Hindlimb muscle (tissue), 1 donor: ENCODE data around the gene OTUD7B. TPM values are rescaled to one million over a fixed set of nuclear protein-coding genes. Genes with fewer than 3 reads are reported as not detected.
"Not testable (repeated sequence)": the region's sequence is repeated elsewhere in the genome, so short reads cannot be mapped to it uniquely, and the experiment has no call there.

Experiments
- DNase-seq: peaks from one replicate; pipeline ENCODE4 v3.0.0-alpha.2; 2013
- polyA plus RNA-seq: library from polyadenylated mRNA; unstranded; fragments of 120-200 nt; gene quantifications from one replicate; pipeline ENCODE4 v1.2.1, GENCODE V29; 2013; ENCODE audit not compliant: insufficient read length

Gene OTUD7B
- polyA plus RNA-seq = 14.6 TPM

DNA sequence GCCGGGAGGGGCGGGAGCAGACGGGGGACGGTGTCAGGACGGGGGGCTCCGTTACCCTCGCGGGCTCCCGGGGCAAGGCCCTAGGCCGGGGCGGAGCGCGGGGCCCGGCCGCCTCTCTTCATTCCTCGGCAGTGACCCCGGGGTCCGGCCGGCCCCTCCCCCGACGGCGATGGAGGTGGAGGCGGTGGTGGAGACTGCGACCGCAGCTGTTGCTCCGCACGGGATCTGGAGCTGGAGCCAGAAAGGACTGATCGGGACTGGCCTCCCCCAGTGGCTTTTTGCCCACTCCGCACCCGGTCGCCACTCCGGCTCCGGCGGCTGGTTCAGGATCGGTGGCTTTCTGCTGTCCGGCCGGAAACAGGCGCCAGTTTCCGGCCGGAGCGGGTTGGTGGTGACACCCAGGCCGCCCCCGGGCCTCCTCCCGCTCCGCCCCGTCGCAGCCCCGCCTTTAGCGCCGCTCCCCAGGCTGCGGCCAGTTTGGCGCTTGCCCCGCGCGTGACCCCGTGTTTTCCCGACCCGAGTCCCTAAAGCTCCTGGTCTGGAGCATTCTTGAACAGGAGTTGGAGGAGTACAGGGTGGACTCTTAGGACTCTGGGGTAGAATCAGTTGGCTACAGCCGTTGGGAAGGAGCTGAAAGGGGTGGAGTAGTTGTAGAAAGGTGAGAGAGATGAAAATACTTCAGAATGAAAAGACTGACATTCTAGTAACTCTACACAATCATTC, at the start of gene OTUD7B:
OTUD7B (minus strand) TSS at position 334 of the 723 bp plus-strand sequence. CDS start 33,216 bp downstream, outside the sequence.
- peak; percentile 92 for DNase-seq

DNA sequence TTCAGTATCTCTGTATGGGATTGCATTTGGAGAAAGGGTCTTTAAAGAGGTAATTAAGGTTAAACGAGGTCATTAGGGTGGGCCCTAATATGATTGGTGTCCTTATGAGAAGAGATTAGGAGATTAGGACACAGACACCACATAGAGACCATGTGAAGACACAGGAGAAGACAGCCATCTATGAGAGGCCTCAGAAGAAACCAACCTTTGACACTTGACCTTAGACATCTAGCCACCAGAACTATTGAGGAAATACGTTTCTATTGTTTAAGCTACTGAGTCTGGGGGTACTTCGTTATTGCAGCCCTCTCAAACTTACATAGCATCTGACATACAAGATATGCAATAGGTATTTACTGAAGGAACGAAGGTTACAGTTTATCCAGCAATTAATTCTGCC, 49.7 kb upstream of the OTUD7B start:
- DNase-seq = no peak

DNA sequence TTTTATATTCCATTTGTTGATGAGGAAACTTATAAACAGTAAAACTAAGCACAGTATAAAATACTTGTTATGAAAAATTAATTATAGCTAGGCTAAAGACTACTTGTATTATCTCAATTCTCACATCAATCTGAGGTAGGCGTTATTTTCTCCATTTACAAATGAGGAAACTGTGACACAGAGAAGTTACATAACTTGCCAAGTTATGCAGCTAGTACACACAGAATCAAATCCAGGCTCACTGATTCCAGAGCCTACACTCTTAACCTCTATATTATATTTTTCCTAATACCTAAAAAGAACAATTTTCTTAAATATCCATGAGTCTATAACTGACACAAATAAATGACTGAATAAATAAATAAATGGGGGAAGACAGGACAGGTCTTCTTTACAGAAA, 45.9 kb upstream of the OTUD7B start:
- DNase-seq = no peak

DNA sequence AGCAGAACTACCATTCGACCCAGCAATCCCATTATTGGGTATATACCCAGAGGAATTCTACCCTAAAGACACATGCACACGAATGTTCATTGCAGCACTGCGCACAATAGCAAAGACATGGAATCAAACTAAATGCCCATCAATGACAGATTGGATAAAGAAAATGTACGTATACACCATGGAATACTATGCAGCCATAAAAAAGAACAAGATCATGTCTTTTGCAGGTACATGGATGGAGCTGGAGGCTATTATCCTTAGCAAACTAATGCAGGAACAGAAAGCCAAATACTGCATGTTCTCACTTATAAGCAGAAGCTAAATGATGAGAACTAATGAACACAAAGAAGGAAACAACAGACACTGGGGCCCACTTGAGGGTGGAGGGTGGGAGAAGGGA, 45.0 kb upstream of the OTUD7B start:
- not testable (repeated sequence) for DNase-seq

DNA sequence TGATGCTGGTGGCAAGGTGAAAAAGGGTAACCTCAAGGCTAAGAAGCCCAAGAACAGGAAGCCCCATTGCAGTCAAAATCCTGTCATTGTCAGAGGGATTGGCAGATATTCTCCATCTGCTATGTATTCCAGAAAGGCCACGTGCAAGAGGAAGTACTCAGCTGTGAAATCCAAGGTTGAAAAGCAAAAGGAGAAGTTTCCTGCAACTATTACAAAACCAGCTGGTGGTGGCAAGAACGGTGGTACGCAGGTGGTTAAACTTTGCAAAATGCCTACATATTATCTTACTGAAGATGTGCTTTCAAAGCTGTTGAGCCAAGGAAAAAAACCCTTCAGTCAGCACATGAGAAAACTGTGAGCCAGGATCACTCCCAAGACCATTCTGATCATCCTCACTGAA, 43.4 kb upstream of the OTUD7B start:
- DNase-seq = no peak

DNA sequence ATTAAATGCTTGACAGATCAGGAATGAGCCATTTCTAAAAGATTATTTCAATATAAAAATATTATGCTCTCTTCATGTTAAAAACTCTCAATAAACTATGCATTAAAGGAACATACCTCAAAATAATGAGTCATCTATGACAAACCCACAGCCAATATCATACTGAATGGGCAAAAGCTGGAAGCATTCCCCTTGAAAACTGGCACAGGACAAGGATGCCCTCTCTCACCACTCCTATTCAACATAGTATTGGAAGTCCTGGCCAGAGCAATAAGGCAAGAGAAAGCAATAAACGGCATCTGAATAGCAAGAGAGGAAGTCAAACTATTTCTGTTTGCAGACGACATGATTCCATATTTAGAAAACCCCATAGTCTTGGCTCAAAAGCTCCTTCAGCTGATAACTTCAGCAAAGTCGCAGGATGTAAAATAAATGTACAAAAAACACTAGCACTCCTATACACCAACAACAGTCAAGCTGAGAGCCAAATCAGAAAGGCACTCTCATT, 41.4 kb upstream of the OTUD7B start:
- not testable (repeated sequence) for DNase-seq

DNA sequence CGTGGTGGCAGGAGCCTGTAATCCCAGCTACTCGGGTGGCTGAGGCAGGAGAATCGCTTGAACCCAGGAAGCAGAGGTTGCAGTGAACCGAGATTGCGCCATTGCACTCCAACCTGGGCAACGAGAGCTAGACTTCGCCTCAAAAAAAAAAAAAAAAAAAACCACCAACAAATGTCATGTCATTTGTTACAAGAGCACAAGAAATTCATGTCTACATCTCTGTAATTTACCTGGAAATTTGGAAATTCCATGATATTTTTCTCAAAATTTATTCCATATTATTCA, 40.5 kb upstream of the OTUD7B start:
- DNase-seq = no peak

DNA sequence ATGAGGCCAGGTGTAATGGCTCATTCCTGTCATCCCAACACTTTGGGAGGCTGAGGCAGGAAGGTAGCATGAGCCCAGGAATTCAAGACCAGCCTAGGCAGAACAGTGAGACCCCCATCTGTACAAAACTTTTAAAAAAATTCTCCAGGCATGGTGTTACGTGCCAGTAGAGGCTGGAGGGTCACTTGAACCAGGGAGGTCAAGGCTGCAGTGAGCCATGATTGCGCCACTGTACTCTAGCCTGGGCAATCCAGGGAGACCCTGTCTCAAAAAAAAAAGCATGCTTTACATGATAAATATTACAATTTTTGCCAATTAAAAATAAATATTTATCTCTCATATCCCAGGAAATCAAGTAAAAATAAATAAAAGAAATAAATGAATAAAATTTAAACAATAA, 39.4 kb upstream of the OTUD7B start:
- no peak for DNase-seq

DNA sequence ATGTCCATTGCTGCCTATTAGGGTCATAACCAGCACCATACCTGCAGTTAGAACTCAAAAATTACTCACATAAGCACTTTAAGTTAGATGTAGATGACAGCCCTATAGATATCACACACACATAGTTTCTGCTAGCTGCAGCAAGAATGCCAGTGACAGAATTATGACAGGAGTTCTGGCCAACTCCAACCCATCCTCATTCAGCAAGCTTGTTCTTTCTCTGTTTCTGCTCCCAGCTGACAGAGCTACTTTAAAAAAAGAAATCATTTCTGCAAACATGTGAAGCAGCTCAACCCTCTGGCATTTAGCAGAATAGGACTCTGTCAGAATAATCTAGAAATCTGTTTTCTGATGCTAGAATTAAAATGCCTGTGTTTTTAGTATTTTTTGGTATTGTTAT, 23.8 kb upstream of the OTUD7B start:
- no peak for DNase-seq

DNA sequence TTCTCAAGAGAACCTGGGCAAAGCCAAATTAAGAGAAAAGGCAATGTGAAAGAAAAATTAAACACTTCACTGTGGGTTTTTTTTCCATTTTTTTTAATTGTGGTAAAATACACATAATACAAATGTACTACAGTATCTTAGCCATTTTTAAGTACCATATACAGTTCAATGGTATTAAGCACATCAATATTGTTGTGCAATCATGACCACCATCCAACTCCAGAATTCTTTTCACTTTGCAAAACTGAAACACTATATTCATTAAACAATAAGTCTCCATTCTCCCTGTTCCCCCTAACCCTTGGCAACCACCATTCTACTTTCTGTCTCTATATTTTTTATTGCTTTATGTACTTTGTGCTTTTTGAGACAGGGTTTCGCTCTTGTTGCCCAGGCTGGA, 17.8 kb upstream of the OTUD7B start:
- no peak for DNase-seq

DNA sequence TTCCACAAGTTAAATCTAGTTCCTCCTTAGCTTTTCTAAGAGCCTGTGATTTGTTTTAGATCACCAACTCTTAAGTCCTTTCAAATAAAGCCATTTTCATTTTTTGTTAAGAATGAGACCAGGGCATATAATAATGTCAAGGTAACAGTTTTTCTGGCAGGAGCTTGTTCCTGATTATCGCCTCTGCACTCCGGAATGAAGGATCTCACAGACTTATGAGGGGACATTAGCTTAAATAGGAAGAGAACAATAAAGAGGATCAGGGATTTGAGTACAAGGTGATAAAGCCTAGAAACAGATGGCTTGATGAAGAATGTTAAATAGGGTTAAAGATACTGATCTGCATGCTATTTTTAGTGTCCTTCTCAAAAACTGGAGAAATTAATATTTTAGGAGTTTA, 13.6 kb upstream of the OTUD7B start:
- no peak for DNase-seq

DNA sequence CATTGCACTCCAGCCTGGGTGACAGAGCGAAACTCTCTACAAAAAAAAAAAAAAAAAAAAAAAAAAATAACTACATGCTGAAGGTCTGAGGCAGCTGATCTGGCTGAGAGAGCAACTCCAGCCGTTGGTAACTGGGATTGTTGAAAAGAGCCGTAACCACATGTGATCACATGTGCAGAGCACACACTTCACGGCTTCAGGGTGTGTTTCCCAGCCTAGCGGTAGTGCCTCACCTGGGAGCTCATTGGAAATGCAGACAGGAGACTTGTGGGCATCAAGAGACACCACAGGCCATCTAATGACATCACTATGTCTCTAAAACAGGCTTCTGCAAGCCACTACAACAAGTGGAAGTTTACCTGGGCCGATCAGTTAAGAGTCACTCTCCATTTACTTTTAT, 11.8 kb upstream of the OTUD7B start:
- no peak for DNase-seq

DNA sequence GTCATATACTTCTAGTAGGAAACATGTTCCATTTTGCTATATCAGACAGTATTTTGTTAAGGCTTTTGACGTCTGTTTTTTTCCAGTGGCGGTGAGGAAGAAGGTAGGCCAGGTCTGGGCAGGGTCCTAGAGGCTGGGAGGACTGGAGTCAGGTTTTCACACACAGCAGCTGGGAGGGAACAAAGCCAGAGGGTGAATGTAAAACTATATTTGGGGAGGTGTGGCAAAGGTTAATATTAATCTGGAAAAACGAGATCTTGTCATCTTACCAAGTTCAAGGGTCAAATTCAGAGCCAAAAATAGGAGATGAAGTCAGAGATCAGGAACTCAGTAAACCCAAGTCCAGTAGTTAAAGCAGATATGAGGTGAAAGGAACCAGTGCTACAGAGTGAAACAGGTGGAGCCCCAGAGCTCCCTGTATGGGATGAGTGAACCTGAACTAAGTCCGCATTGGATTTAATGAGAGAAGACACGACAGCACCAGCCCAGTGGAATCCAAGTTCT, 10.7 kb upstream of the OTUD7B start:
- no peak for DNase-seq

DNA sequence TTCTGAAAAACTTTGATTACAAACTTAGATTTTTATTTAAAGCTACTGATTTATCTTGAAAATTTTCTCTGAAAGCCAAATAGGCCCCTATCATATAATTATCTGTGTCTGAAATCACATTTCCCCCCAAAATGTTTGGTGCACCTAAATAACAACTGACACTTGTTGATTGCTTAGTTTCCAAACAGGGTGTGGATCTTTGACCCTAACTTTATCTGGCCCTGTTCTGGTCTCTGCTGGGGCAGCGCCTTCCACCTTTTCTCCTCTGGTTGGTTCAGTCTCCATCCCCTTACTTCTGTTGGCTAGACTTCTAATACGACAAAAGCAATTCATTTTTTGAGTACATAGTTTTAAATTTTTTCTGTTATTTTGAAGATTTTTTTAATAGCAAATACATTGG, 10.2 kb upstream of the OTUD7B start:
- no peak for DNase-seq

DNA sequence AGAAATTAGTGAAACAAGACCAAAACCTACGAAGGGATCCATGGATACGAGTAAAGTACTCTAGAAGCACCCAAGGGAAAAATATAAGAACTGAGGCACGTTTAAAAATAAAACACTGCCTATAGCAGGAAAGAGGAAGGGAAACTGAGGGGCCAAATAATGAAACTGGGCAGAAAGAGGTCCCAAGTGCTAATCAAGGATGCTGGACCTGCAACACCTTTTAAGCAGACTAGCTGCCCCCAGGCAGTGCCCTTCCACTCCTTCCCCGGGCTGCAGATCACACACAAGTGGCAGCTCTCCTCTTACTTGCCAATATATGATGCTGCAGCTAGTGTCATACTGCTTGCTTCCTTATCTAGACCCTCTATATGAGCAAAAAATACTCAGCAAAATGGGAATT, 7.6 kb upstream of the OTUD7B start:
- DNase-seq = no peak

DNA sequence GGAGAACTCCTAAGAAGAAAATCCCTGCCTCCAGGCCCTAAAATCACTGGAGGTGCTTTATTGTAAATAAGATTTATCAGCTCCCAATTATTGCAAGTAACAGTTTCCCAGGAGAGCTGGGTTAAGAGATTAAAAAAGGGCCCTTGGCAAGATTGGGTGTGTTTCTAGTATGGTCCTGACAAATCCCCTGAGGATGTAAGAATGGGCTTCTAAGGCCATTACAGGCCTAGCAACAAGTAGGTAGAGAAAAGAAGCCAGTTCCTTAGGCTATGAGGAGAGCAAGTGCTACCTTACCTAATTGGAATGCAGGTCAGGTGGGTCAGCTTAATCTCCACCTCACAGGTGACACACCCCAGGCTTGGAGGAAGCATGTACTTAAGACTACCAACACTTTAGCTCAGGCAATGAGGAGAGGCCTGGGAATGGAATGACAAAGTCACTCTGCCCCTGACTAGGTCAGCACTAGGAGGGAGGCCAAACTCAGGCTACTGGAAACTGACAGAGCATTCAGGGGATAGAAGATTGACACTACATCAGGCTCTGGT, 6.8 kb upstream of the OTUD7B start:
- no peak for DNase-seq

DNA sequence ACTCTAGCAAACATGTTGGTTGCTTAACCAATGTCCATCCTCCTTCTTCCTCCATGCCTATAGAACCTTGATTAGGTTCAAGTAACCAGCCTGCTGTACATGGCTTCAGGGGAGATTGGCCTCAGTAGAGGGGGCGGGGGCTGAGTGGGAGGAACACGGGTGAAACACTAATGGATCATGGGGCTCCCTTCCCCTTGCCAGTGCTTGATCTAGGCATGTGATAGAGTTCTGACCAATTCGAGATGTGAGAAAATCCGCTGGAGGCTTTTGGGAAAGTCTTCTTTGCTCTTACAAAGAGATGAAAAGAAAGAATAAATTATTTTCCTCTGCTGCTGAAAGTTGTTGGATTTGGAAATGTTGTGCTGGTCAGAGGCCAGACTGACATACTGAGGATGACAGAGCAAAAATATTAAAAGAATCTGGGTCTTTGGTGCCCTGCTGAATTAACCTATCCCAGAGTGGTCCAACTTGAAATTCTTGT, 5.2 kb upstream of the OTUD7B start:
- DNase-seq = no peak

DNA sequence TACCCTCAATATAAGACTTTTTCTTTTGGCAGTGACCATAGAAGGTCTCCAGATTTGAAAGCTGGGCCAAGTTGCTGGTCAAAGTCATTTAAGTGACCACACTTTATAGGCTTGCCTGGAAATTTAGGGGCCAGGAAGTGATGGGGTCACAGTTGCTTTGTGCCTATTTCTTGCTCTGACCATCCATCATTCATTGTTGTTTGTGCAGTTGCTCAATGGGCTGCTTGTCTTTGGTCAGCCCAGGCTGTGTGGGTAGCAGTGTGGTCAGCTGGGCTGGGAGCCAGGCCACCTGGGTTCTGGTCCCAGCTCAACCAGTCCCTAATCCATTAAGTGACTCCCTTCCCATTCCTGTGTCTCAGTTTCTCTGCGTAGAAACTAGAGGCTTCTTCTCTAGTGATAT, 2.1 kb upstream of the OTUD7B start:
- DNase-seq = no peak

DNA sequence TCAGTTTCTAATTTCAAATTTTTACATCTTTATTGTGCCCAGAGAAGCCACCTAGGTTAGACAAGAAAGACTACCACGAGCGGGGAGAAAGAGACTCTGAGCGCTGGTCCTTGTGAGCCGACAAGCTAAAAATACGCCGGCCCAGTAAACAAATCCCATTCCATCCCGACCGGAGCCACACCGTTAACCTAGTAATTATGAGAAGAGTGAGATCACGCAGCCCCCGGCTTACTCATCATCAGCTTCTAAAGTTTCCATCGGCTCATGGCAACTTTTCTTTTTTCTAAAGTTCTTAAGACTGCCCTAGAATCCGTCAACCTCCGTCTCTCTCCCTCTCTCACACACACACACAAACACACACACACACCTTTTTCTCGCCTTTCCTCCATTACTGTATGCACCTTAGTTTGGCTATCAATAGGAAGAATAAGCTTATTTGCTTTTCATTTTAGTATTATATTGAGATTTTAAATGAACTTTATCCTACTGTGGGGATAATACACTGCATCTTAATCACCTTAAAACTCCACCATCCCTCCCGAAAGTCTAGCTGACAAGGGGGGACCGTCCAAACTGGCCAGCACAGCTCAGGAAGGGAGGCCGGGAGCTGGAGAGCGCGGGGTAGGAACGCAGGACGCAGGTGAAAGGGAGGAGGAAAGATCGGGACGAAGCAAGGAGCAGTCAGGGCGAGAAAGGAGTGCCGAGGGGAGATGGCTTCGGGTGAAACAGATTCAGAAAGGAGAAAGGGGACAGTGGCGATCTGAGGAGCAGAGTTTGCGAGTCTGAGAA, 728 bp downstream of the OTUD7B start:
- DNase-seq = peak; percentile 55

DNA sequence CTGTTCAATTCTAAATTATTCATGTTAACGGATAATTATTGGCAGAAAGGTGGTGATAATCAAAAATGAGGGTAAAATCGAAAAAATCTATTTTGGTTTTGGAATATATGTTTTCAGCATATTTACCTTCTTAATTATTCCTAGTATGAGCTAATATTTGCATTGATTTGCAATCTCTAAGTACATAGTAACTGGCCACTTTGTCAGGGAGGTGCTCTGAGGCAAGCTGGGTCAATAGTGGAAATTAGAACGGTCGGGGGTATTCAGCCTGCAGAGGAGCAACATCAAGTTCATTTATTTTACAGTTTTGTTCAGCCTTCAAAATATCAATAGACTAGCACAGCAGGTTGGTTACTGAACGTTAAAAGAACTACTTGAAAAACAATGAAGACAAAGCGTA, 1.8 kb downstream of the OTUD7B start:
- no peak for DNase-seq

DNA sequence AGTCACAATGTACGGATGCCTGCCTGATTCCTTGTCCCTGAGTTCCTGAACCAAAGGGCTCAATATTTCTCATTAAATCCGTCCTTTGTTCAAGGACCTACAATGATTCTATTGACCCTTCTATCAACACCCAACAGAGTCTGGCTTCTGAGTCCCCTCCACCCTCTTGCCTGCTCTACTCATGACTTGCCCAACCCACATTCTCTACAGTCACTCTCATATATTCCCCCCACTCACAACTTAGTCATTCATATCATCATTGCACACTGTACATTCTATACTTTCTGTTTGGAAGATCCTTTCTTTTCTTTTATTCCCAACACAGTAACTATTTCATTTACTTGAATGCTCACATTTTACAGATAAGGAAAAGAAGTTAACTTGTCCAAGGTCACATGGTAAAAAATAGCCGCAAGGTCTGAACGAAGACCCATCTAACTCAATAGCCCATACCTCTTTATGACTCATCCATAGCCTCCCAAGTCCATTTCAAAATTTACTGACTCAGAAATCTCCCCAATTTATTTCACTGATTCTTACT, 3.6 kb downstream of the OTUD7B start:
- DNase-seq = no peak

DNA sequence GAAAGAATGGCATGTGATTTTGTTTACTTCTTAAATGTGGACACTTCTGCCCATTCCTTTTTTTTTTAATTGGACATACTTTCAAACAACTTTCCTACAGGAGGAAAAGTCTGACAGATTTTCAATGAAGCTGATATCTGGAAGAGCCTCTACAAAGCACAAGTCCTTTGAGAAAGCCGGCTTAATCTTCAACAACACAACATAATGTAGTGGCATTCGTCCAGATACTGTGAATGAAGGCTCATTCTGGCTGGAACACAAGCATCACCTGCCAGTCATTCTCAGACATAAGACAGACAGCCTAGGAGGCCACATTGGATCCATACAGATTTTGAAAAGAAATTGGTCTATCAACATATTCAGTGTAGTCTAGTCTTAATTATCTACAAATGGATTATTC, 4.9 kb downstream of the OTUD7B start:
- DNase-seq = no peak

DNA sequence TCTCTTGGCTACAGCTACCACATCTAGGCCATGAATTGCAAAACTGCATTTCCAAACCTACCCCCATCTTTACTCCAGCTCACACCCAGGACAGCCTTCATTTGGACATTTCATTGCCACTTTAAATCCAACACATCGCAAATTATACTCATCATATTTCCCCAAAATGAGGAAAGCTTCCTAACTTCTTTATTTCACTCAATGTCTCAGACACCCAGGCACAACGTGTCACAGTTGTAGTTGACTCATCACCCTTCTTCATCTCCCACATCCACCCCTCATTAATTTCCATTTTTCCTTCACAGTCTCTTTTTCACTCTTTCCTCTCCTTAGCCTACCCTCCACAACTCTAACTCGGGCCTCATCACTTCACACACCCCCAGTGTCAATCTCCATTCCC, 6.7 kb downstream of the OTUD7B start:
- no peak for DNase-seq
